Smooth muscle cell (in vitro differentiated cells): ENCODE results near the gene GNAT1. TPM values are rescaled to one million over a fixed set of nuclear protein-coding genes. Genes with fewer than 3 reads are reported as not detected.

ENCODE experiments used
- DNase-seq: peaks from one replicate; lab custom pipeline; 2025; ENCODE audit not compliant: unreplicated experiment; lab: John Stamatoyannopoulos, UW
- H2AFZ ChIP-seq: fragments of 200-600 bp; sonication (generic); 2 replicates; pipeline ENCODE4 v1.6.0; 2016; ENCODE audit warnings: antibody characterized with exemption, low read depth, mild to moderate bottlenecking
- H3F3A ChIP-seq: fragments of 200-600 bp; sonication (generic); 2 replicates; pipeline ENCODE4 v1.6.0; 2017; ENCODE audit warnings: antibody characterized with exemption, low read depth
- H3K27ac ChIP-seq: fragments of 200-600 bp; sonication (generic); 2 replicates; pipeline ENCODE4 v1.5.1; 2016; ENCODE audit warnings: low read depth, mild to moderate bottlenecking
- H3K27me3 ChIP-seq: fragments of 200-600 bp; sonication (generic); 2 replicates; pipeline ENCODE4 v1.6.1; 2016; ENCODE audit warnings: low read depth, mild to moderate bottlenecking
- H3K36me3 ChIP-seq: fragments of 200-600 bp; sonication (generic); 2 replicates; pipeline ENCODE4 v1.5.1; 2016; ENCODE audit warnings: low read depth
- H3K4me1 ChIP-seq: fragments of 200-600 bp; sonication (generic); 2 replicates; pipeline ENCODE4 v1.5.1; 2016; ENCODE audit warnings: low read depth
- H3K4me2 ChIP-seq: fragments of 200-600 bp; sonication (generic); 2 replicates; pipeline ENCODE4 v1.6.0; 2016; ENCODE audit warnings: mild to moderate bottlenecking
- H3K4me3 ChIP-seq: fragments of 200-600 bp; sonication (generic); 2 replicates; pipeline ENCODE4 v1.5.1; 2016; ENCODE audit warnings: mild to moderate bottlenecking
- H3K79me2 ChIP-seq: fragments of 200-600 bp; sonication (generic); 2 replicates; pipeline ENCODE4 v1.6.0; 2016; ENCODE audit warnings: low read depth, mild to moderate bottlenecking
- H3K9ac ChIP-seq: fragments of 200-600 bp; sonication (generic); 2 replicates; pipeline ENCODE4 v1.6.0; 2016; ENCODE audit warnings: low read depth
- H3K9me3 ChIP-seq: fragments of 200-600 bp; sonication (generic); replicated peaks from 2 replicates; pipeline ENCODE4 v1.5.1; 2016; ENCODE audit warnings: low read depth
- H4K20me1 ChIP-seq: fragments of 200-600 bp; sonication (generic); 2 replicates; pipeline ENCODE4 v1.6.0; 2016; ENCODE audit warnings: low read depth
- WGBS: methylation state at CpG from one replicate; pipeline ENCODE4 v1.1.7; 2016; ENCODE audit warnings: low lambda C conversion rate; 5-methylcytosine and 5-hydroxymethylcytosine counted together
- polyA plus RNA-seq: library from polyadenylated mRNA; unstranded; fragments of >200 nt; fragmentation: Nextera tagmentation; extraction: Ambion mirVana; gene quantifications from 2 replicates; pipeline ENCODE4 v1.2.1, GENCODE V29; 2016
- total RNA-seq: library from RNA; depleted of rRNA; stranded (reverse); fragments of >200 nt; gene quantifications from 2 replicates; pipeline ENCODE4 v1.2.3, GENCODE V29; 2014
- TF ChIP-seq, protein P1 (sequence below): fragments of 200-600 bp; sonication (generic); IDR thresholded peaks from 2 replicates; pipeline ENCODE4 v1.5.1; 2017; ENCODE audit warnings: borderline replicate concordance, mild to moderate bottlenecking, antibody characterized with exemption; ENCODE audit not compliant: insufficient read depth, poor library complexity, severe bottlenecking

The GNAT1 gene
- total and polyA plus RNA-seq, 2 experiments from 2014 or later: not detected

DNA sequence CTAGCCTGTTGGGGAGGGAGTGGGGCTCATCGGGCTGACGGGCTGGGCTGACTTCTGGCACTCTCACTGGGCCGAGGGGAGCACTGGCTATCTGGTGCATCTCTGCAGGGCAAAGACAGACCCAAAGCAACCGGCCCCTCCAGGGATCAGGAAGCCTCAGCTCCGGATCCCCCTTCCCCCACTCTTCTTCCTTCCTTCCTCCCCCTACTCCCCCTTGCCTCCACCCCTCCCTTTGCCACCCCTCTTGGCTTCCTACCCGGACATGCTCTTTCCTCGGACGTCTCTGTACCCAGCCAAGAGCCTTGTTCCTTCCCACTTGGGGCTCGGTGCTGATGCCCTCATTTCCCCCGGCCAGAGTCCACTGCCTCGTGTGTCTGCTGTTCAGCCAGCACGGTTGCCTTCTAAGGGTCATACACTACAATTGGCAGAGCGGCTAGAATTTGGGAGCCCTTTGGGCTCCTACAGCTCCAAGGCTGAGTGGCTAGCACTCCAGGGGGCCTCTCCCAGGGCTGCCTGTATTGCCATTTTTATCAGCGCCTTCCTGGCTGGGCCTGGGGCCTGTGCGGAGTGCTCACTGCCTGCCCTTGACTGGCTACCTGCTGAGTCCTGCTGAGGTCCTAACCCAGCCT, 25.4 kb upstream of the GNAT1 start:
- Histone ChIP-seq H3K4me2 (no peak overlapping the region), H3K36me3 (no peaks in the 10 kb centered on the region), H4K20me1 (peaks cover 54% of the 10 kb centered on the region), H3K9me3 (no peaks in the 10 kb centered on the region), H3K4me1 (peaks cover 45% of the 10 kb centered on the region), H3K9ac (no peak overlapping the region), H2AFZ (no peak overlapping the region), H3K27me3 (no peaks in the 10 kb centered on the region), H3F3A (no peaks in the 10 kb centered on the region), H3K4me3 (no peak overlapping the region), H3K27ac (no peak overlapping the region), H3K79me2 (no peaks in the 10 kb centered on the region)
- TF ChIP-seq, protein P1, sequence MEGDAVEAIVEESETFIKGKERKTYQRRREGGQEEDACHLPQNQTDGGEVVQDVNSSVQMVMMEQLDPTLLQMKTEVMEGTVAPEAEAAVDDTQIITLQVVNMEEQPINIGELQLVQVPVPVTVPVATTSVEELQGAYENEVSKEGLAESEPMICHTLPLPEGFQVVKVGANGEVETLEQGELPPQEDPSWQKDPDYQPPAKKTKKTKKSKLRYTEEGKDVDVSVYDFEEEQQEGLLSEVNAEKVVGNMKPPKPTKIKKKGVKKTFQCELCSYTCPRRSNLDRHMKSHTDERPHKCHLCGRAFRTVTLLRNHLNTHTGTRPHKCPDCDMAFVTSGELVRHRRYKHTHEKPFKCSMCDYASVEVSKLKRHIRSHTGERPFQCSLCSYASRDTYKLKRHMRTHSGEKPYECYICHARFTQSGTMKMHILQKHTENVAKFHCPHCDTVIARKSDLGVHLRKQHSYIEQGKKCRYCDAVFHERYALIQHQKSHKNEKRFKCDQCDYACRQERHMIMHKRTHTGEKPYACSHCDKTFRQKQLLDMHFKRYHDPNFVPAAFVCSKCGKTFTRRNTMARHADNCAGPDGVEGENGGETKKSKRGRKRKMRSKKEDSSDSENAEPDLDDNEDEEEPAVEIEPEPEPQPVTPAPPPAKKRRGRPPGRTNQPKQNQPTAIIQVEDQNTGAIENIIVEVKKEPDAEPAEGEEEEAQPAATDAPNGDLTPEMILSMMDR: no peak
- WGBS: 75% methylated on average over 15 of the region's 15 CpGs
- DNase-seq: no peak

GRCh38 chr3:50166620-50167019, 24.8 kb upstream of the GNAT1 start:
- Histone ChIP-seq H4K20me1 (peaks cover 56% of the 10 kb centered on the region), H3K9ac (no peak overlapping the region), H3K4me3 (no peak overlapping the region), H3K27me3 (no peaks in the 10 kb centered on the region), H2AFZ (no peak overlapping the region), H3K9me3 (no peaks in the 10 kb centered on the region), H3K4me1 (peaks cover 45% of the 10 kb centered on the region), H3K36me3 (no peaks in the 10 kb centered on the region), H3F3A (no peaks in the 10 kb centered on the region), H3K79me2 (no peaks in the 10 kb centered on the region), H3K27ac (no peak overlapping the region), H3K4me2 (no peak overlapping the region)
- TF ChIP-seq, protein P1: no peak
- no peak for DNase-seq
- WGBS: 66% methylated on average over 6 of the region's 6 CpGs

- no peak for DNase-seq
- no peak overlapping the region for H3K27ac ChIP-seq
- peaks cover 45% of the 10 kb centered on the region for H3K4me1 ChIP-seq
Measured at GRCh38 chr3:50167069-50167840, 24.2 kb upstream of the GNAT1 start.

More at GRCh38 chr3:50167069-50167840, 24.2 kb upstream of the GNAT1 start:
- Histone ChIP-seq H3K9ac (no peak overlapping the region), H3K4me2 (no peak overlapping the region), H3F3A (no peaks in the 10 kb centered on the region), H3K79me2 (no peaks in the 10 kb centered on the region), H3K9me3 (no peaks in the 10 kb centered on the region), H3K27me3 (no peaks in the 10 kb centered on the region), H3K36me3 (no peaks in the 10 kb centered on the region), H3K4me3 (no peak overlapping the region), H4K20me1 (peaks cover 63% of the 10 kb centered on the region), H2AFZ (no peak overlapping the region)
- TF ChIP-seq, protein P1: no peak
- WGBS: 86% methylated on average over 15 of the region's 16 CpGs
